Activated naive CD4-positive, alpha-beta T cell (primary cell): Measurements from ENCODE around the gene ZNF606.

ENCODE experiments used
- DNase-seq, 4 experiments: peaks; one replicate each; lab custom pipeline; 2025; lab: John Stamatoyannopoulos, UW

The ZNF606 gene

GRCh38 chr19:58002384-58003173 lies at the start of gene ZNF606:
Gene ZNF606 (minus strand): TSS chr19:58002820. CDS start chr19:58001319, 1,501 bp downstream.
- DNase-seq, result peak; percentile 57 to 76 (median 70)

DNA sequence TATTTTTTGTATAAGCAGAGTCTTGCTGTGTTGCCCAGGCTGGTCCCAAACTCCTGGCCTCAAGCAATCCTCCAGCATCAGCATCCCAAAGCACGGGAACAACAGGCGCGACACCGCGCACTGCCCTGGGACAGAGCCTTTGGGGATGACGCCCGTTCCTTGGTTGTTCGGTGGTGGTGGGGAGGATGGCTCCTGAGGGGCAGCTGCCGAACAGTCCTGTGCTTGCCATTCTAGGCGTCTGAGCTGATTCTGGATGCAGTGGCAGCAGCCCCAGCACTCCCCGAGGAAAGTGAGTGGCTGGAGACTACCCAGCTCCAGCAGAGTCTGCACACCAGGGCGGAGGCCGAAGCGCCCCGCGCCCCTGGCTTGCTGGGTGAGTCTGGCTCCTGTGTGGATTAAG lies 49.6 kb upstream of the ZNF606 start:
- no peak for DNase-seq

DNA sequence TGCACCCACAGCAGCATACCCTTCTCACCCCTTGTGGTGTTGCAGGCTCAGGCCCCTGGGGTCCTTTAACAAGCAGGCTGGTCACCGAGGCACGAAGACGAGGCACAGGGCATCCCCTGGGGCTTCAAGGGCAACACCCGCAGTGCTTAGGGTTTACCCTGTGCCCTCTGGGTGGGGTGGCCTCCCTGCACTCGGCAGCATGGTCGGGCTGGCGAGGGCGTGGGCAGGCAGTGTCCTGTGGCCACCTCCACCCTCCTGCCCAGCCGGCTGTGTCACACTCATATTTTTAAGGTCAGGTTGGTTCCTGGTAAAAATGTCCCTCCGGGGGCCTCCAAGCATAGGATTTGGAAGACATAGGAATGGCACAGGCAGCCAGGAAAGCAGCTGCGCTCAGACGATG lies 45.1 kb upstream of the ZNF606 start:
- no peak for DNase-seq

DNA sequence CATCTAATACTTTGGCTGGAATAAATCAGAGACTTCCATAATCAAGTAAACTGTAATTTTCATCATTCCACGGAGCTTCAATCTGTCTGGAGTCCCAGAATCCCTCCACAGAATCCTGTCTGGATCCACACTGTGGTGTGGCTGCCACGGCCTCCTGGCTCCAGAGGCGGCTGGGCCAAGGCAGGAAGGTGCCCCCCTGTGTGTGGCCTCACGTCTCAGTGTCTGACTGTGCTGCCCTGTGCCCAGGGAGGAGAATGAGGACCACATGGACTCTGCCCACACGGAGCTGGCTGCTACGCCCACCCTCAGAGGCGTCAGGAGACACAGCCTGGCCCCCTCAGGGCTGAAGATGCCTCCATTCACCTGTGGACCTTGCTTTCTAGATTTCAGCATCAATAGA lies 44.2 kb upstream of the ZNF606 start:
- DNase-seq, result no peak

DNA sequence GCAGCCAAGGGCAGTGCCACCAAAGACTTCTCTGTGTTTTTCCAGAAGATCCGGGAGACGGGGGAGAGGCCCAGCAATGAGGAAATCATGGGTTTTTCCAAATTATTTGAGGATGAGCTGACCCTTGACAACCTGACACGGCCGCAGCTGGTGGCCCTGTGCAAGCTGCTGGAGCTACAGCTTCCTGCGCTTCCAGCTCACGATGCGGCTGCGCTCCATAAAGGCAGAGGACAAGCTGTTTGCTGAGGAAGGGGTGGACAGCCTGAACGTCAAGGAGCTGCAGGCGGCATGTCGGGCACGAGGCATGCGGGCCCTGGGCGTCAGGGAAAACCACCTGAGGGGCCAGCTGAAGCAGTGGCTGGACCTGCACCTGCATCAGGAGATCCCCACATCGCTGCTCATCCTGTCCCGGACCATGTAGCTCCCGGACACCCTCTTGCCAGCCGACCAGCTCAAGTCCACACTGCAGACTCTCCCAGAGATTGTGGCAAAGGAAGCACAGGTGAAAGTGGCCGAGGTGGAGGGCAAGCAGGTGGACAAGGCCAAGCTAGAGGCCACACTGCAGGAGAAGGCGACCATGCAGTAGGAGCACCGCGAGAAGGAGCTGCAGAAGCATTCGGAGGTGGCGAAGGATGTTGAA lies 42.9 kb upstream of the ZNF606 start:
- DNase-seq, result no peak

GRCh38 chr19:58044886-58045285 lies 42.3 kb upstream of the ZNF606 start:
- DNase-seq, result no peak

DNA sequence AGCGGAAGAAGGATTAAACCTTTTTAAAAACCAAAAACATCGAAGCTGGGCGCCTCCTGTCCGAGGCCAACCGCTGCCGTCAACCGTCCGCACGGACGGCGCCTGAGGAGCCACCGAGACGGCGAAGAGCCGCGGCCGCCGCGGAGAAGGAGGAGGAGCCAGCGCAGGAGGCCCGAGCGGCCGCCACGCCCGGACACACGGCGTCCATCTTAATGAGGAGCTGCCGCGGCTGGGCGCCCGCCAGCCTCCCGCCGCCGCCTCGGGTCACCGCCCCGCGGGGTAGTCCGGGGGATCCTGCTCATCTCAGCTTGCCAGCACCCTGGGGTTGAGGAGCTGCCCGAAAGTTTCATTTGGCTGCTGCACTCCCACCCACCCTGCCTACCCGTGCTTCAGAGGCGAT lies 41.8 kb upstream of the ZNF606 start:
- no peak for DNase-seq

DNA sequence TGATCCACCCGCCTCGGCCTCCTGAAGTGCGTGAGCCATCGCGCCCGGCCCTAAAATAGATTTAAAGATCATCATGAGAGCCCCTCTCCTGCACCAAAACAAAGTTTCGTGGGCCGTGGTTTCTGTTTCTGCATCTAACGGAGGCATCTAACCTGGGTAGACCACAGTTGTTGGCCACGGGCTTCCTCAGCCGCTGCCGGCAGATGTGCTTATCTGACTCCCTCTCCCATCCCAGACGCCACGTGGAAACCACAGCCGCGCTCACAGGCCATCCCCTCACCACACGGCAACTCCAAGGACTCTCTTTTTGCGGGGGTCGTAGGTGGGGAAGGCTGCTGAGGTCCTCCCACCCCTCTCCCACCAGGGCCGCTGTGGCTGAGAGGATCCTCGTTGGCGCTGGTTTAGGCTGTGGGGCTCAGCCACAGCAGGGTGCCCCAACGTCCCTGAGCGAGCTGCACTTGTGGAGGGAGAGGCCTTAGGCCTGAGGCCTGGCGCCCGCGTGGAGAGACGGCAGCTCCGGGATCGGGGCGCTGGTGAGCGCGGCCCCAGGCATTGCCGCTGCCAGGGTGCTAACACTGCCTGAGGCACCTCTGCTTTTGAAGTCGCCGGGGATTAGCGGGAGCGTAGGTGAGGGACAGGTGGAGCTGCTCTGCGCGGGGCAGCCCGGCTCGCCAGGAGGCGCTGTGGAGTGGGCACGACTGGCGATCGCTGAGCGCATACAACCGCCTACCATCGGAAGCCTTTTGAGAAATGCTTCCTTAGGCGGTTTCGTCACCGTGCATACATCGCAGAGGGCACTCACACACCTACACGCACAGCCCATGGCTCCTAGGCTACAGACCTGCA lies 40.1 kb upstream of the ZNF606 start:
- DNase-seq, result no peak

GRCh38 chr19:58040751-58041525 lies 38.3 kb upstream of the ZNF606 start:
- no peak for DNase-seq

- DNase-seq, result no peak
Observed at GRCh38 chr19:58038688-58039204, 36.1 kb upstream of the ZNF606 start.

DNA sequence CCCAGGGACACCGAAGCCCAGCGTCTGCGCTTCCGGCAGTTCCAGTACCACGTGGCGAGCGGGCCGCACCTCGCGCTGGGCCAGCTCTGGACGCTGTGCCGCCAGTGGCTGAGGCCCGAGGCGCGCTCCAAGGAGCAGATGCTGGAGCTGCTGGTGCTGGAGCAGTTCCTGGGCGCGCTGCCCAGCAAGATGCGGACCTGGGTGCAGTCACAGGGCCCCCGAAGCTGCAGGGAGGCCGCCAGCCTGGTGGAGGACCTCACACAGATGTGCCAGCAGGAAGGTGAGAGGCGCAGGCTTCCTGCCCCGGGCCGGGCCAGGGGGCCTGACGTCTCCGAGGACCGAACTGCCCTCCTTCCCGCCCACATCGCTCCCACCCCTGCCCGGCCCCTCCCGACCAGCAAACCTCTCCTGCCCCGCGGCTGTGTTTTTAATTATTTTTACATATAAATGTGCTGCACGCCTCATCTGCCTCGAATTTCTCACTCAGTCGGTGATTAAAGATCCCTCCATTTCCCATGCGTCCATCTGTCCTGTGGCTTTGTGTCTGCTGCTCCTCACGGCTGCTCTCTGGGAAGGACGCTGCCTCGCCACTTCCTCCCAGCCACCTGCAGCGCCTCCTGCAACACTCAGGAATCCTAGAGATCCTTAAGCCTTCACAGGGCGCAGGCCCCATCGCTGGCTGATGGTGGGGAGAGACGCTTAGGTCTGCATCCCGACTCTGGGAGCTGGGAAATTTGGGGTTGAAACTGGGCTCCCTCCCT lies 35.5 kb upstream of the ZNF606 start:
- no peak for DNase-seq

- no peak for DNase-seq
Observed at GRCh38 chr19:58035863-58036262, 33.2 kb upstream of the ZNF606 start.

GRCh38 chr19:58034477-58034793 lies 31.8 kb upstream of the ZNF606 start:
- DNase-seq, result no peak

DNA sequence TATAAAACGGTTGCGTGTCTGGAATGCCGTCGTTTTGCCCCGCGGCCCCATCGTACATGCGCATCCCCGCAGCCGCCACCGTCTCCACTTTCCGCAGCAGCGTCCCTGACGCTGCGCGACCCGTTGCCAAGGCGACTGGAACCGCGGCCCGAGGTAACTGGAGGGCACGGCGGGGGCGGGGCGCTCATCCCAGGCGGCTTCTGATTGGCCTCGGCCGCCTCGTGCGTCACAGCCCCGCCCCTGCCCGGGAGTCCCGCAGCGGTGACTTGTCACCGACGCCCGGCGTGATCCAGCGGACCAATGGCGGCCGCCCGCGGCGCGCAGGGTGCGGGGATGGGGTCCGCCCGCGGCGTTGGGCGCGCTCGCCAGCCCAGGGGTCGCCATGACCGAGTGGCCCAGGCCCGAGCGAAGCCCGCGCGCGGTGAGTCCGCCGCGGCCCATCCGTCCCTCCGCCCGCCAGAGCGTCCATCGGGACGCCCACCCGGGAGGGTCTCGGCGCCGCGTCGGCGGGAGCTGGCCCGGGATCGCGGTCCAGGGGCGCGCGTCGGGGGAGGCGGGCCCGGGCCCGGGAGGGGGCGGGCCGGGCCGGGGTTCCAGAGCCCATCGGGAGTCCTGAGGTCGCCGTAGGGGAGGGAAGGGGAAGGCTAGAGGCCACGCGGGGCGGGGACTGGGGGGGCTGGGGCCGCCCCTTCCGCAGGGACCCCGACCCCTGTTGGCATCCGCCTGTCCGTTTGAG lies 31.3 kb upstream of the ZNF606 start, which contains the start of gene ZSCAN1:
Gene ZSCAN1, plus strand, starts transcription at position 285 of the 736 bp plus-strand sequence. CDS start 3,812 bp downstream, outside the sequence.
- peak in 1 of 4 experiments; percentile 1 for DNase-seq

GRCh38 chr19:58024661-58025060 lies 22.0 kb upstream of the ZNF606 start:
- DNase-seq, result no peak

GRCh38 chr19:58022283-58022660 lies 19.7 kb upstream of the ZNF606 start:
- no peak for DNase-seq

DNA sequence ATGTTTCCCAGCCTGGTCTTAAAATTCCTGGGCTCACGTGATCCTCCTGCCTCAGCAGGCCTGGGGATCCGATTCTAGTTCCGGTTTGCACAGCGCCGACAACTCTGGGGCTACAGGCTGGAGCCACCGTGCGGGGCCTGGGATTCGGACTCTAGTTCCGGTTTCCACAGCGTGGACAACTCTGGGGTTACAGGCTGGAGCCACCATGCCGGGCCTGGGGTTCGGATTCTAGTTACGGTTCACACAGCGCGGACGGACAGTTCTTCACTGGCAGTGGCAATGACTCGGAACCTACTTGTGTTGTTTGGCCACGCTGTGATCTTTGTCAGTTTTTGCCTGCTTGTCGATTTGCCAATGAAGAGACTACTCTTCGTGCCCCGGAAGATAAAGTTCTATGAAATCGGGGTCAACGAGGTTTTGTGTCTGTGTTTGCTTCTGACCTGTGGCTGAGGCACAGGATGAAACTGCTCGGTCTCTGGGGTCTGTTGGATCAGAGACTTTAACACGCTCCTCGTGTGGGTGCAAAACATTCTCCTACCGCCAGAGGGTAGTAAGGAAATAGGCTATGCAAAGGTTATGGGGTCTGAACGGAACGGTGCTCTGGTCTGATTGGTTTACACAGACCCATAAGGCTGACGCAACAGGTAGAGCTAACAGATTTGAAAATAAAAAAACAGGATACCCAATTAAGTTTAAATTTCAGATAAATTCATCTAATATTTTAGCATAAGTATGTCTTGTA lies 19.1 kb upstream of the ZNF606 start:
- DNase-seq, result no peak

DNA sequence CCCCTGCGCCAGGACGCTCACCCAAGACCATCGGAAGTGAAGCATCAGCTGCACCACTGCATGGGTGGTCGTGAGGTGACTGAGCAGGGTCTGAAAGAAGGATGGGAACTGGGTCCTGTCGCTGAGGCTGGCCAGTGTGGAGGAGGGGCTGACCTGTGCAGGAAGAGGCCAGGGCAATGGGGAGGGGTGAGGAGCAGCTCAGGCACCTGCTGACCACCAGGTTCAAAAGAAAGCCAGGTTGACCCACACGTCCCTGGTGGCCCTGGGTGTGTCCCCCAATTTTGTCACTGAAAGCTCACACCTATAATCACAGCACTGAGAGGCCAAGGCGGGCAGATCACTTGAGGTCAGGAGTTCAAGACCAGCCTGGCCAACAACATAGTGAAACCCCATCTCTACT lies 17.5 kb upstream of the ZNF606 start:
- DNase-seq, result no peak

DNA sequence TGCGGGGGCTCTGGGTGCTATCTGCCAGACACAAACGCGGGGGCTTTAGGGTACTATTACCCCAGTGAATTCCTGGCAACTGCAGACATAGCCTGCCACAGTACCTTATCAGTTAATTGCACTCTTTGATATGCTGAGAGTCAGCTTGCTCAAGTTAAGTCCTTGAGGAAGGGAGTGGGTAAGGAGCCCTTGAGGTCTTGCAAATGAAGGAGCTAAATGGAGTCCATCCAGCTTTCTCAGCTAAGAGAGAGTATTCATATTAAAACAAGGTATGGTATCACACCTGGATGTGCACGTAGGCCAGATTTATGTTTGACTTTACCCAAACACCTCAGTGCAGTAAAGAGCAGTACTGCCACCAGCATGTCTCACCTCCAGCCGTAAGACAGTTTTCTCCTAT lies 11.5 kb upstream of the ZNF606 start:
- DNase-seq, result no peak

- DNase-seq, result no peak
Observed at GRCh38 chr19:58010507-58010906, 7.9 kb upstream of the ZNF606 start.
